Progenitor cell of endocrine pancreas (in vitro differentiated cells): ENCODE results near the gene NPS. TPM values are rescaled to one million over a fixed set of nuclear protein-coding genes. Genes with fewer than 3 reads are reported as not detected.

Source experiments
- DNase-seq: peaks from one replicate; pipeline ENCODE4 v3.0.0; 2021; ENCODE audit warnings: low spot score; ENCODE audit not compliant: unreplicated experiment
- H3K27ac Mint-ChIP-seq: 2 replicates; pipeline ENCODE4 v1.8.0; 2021; ENCODE audit warnings: mild to moderate bottlenecking, moderate library complexity, mixed read lengths
- H3K27me3 Mint-ChIP-seq: 2 replicates; pipeline ENCODE4 v1.8.0; 2021; ENCODE audit warnings: mixed read lengths
- H3K36me3 Mint-ChIP-seq: 2 replicates; pipeline ENCODE4 v1.8.0; 2022; ENCODE audit warnings: mixed read lengths; ENCODE audit not compliant: insufficient read depth
- H3K4me1 Mint-ChIP-seq: 2 replicates; pipeline ENCODE4 v1.8.0; 2021; ENCODE audit warnings: low read depth, mixed read lengths
- H3K4me3 Mint-ChIP-seq: 2 replicates; pipeline ENCODE4 v1.8.0; 2021; ENCODE audit warnings: low read depth, mild to moderate bottlenecking, moderate library complexity, mixed read lengths
- H3K9me3 Mint-ChIP-seq: 2 replicates; pipeline ENCODE4 v1.8.0; 2021; ENCODE audit warnings: low read depth, mixed read lengths
- CTCF ChIP-seq: fragments of 200-600 bp; sonication (generic); IDR thresholded peaks from one replicate; pipeline ENCODE4 v1.5.0; 2021; ENCODE audit warnings: antibody characterized with exemption, mild to moderate bottlenecking; ENCODE audit not compliant: unreplicated experiment
- long read RNA-seq: library from polyadenylated mRNA; unstranded; transcript quantifications from one replicate; pipeline ENCODE4 v2.0.0, GENCODE V29; 2020
- total RNA-seq: library from RNA; stranded (reverse); gene quantifications from 2 replicates; pipeline ENCODE4 v1.2.1, GENCODE V29; 2021

NPS gene
- total RNA-seq = not detected in 2 replicates
- long read RNA-seq = 0 reads

- no peaks in the 10 kb centered on the region for H3K36me3 Mint-ChIP-seq
- no peak for TF ChIP-seq CTCF
- peaks cover 8% of the 10 kb centered on the region for H3K9me3 Mint-ChIP-seq
- no peaks in the 10 kb centered on the region for H3K4me1 Mint-ChIP-seq
- H3K27me3 Mint-ChIP-seq = peaks cover 13% of the 10 kb centered on the region
- no peak within 1 kb of the TSS for H3K27ac Mint-ChIP-seq
- DNase-seq = no peak
- no peak within 1 kb of the TSS for H3K4me3 Mint-ChIP-seq
Observed at GRCh38 chr10:127549009-127549408, at the start of gene NPS. NPS (plus strand) TSS chr10:127549309; CDS start chr10:127549369, 60 bp downstream.

- Mint-ChIP-seq H3K27ac (no peak overlapping the region), H3K4me3 (no peak overlapping the region), H3K36me3 (no peaks in the 10 kb centered on the region), H3K9me3 (no peaks in the 10 kb centered on the region), H3K4me1 (no peaks in the 10 kb centered on the region), H3K27me3 (peaks cover 23% of the 10 kb centered on the region)
- TF ChIP-seq CTCF = no peak
- no peak for DNase-seq
Observed at GRCh38 chr10:127500127-127500526, 49.0 kb upstream of the NPS start.

GRCh38 chr10:127506094-127506493 lies 43.0 kb upstream of the NPS start:
- no peaks in the 10 kb centered on the region for H3K9me3 Mint-ChIP-seq
- no peak for TF ChIP-seq CTCF
- H3K27me3 Mint-ChIP-seq = peaks cover 12% of the 10 kb centered on the region
- H3K36me3 Mint-ChIP-seq = no peaks in the 10 kb centered on the region
- no peak overlapping the region for H3K4me3 Mint-ChIP-seq
- no peak overlapping the region for H3K27ac Mint-ChIP-seq
- no peak for DNase-seq
- no peaks in the 10 kb centered on the region for H3K4me1 Mint-ChIP-seq

GRCh38 chr10:127522298-127522697 lies 26.8 kb upstream of the NPS start:
- H3K27me3 Mint-ChIP-seq = peaks cover 15% of the 10 kb centered on the region
- DNase-seq = no peak
- H3K36me3 Mint-ChIP-seq = no peaks in the 10 kb centered on the region
- no peak overlapping the region for H3K27ac Mint-ChIP-seq
- no peak overlapping the region for H3K4me3 Mint-ChIP-seq
- no peak for TF ChIP-seq CTCF
- peaks cover 10% of the 10 kb centered on the region for H3K9me3 Mint-ChIP-seq
- no peaks in the 10 kb centered on the region for H3K4me1 Mint-ChIP-seq

GRCh38 chr10:127523476-127523875 lies 25.6 kb upstream of the NPS start:
- DNase-seq = no peak
- H3K27me3 Mint-ChIP-seq = peaks cover 21% of the 10 kb centered on the region
- no peaks in the 10 kb centered on the region for H3K36me3 Mint-ChIP-seq
- TF ChIP-seq CTCF = no peak
- H3K4me1 Mint-ChIP-seq = no peaks in the 10 kb centered on the region
- H3K9me3 Mint-ChIP-seq = peaks cover 10% of the 10 kb centered on the region
- no peak overlapping the region for H3K27ac Mint-ChIP-seq
- H3K4me3 Mint-ChIP-seq = no peak overlapping the region
